HG03460 (cell line): ENCODE data around the gene TWIST2.

ENCODE experiments used
- ATAC-seq: cut with Tn5 transposase; IDR thresholded peaks from one replicate; pipeline ENCODE4 v1.9.1; 2021; ENCODE audit not compliant: unreplicated experiment

Gene TWIST2

GRCh38 chr2:238936162-238937052 lies 88.5 kb downstream of the TWIST2 start:
- no peak for ATAC-seq

- ATAC-seq = no peak
These were observed 90.1 kb downstream of the TWIST2 start for GRCh38 chr2:238938003-238938400.

GRCh38 chr2:238938401-238939055 lies 90.6 kb downstream of the TWIST2 start:
- ATAC-seq = no peak

GRCh38 chr2:238939074-238939473 lies 91.2 kb downstream of the TWIST2 start:
- ATAC-seq = no peak

- no peak for ATAC-seq
These were observed 91.9 kb downstream of the TWIST2 start for GRCh38 chr2:238939521-238940403.

GRCh38 chr2:238940806-238941205 lies 92.9 kb downstream of the TWIST2 start:
- no peak for ATAC-seq

- no peak for ATAC-seq
These were observed 93.4 kb downstream of the TWIST2 start for GRCh38 chr2:238941262-238941792.

GRCh38 chr2:238942080-238942725 lies 94.3 kb downstream of the TWIST2 start:
- ATAC-seq = no peak

GRCh38 chr2:238942726-238943300 lies 94.9 kb downstream of the TWIST2 start:
- ATAC-seq = no peak

- no peak for ATAC-seq
These were observed 95.6 kb downstream of the TWIST2 start for GRCh38 chr2:238943338-238944067.

GRCh38 chr2:238945433-238946150 lies 97.7 kb downstream of the TWIST2 start:
- no peak for ATAC-seq

GRCh38 chr2:238946318-238947242 lies 98.7 kb downstream of the TWIST2 start:
- ATAC-seq = no peak

- no peak for ATAC-seq
These were observed 99.4 kb downstream of the TWIST2 start for GRCh38 chr2:238947243-238947760.

GRCh38 chr2:238947920-238948710 lies 100.2 kb downstream of the TWIST2 start:
- no peak for ATAC-seq

- ATAC-seq = no peak
These were observed 101.1 kb downstream of the TWIST2 start for GRCh38 chr2:238948765-238949641.
